HCT116 (cell line): ENCODE data around the gene MYO7B. TPM values are rescaled to one million over a fixed set of nuclear protein-coding genes. Genes with fewer than 3 reads are reported as not detected.

Source experiments
- ATAC-seq: fragments of 200-7000 bp; cut with Tn5 transposase; 2 replicates; pipeline ENCODE4 v1.9.1; 2020; ENCODE audit warnings: mild to moderate bottlenecking, moderate library complexity
- BruUV-seq: library from RNA; stranded (reverse); fragments of 400-500 nt; replicated peaks from 2 replicates; lab custom pipeline; 2021; lab: Mats Ljungman, UMichigan
- CTCF ChIA-PET: fragments of 300-600 bp; sonication (Branson Sonifier 250); formaldehyde crosslinking; loops from one replicate; lab custom pipeline; 2021; ENCODE audit warnings: antibody characterized with exemption; lab: Charles Lee
- POLR2A ChIA-PET: fragments of 300-600, 350-600 bp; sonication (Branson Sonifier 250); formaldehyde crosslinking; loops from one replicate; lab custom pipeline; 2021; ENCODE audit warnings: antibody characterized with exemption; lab: Charles Lee
- RAD21 ChIA-PET, 2 experiments: fragments of 300-600 bp; sonication (Branson Sonifier 250); formaldehyde crosslinking; loops; one replicate each; lab custom pipeline; 2023; ENCODE audit warnings: low total read pairs in 2 of 2; ENCODE audit not compliant: uncharacterized antibody in 2 of 2, unreplicated experiment in 2 of 2, low non-redundant PET in 1 of 2; lab: Charles Lee
- DNase-seq: peaks from one replicate; pipeline ENCODE4 v3.0.0-alpha.2; 2010; ENCODE audit warnings: low read depth, low spot score
- H2AFZ ChIP-seq: fragments of 200-600 bp; shearing (Covaris generic), sonication (generic); 2 replicates; pipeline ENCODE4 v1.6.1; 2017; ENCODE audit warnings: low read depth, mixed run types, mixed read lengths, antibody characterized with exemption, low read length; ENCODE audit not compliant: poor library complexity, severe bottlenecking
- H3K27ac ChIP-seq: 2 replicates; pipeline ENCODE4 v1.5.1; 2012; ENCODE audit warnings: low read depth, low read length
- H3K27me3 ChIP-seq: fragments of 200-600 bp; sonication (generic); 2 replicates; pipeline ENCODE4 v1.6.1; 2016; ENCODE audit warnings: mixed run types, low read length, mixed read lengths; ENCODE audit not compliant: insufficient read depth
- H3K36me3 ChIP-seq, 2 experiments: fragments of 200-500 bp in 1 of 2; fragments of 200-600 bp in 1 of 2; sonication (Bioruptor generic) in 1 of 2; sonication (generic) in 1 of 2; 2 replicates each; pipeline versions ENCODE4 v1.5.1 to v1.6.1; 2014 to 2016; ENCODE audit warnings: low read length in 2 of 2, inconsistent platforms in 1 of 2, mixed read lengths in 1 of 2, mixed run types in 1 of 2; ENCODE audit not compliant: insufficient read depth in 2 of 2, control insufficient read depth in 1 of 2
- H3K4me1 ChIP-seq, 2 experiments: fragments of 200-600 bp in 1 of 2; sonication (generic) in 1 of 2; 2 replicates each; pipeline versions ENCODE4 v1.5.1 to v1.6.1; 2012 to 2017; ENCODE audit warnings: low read length in 2 of 2, inconsistent platforms in 1 of 2, mild to moderate bottlenecking in 1 of 2, mixed read lengths in 1 of 2, mixed run types in 1 of 2, moderate library complexity in 1 of 2; ENCODE audit not compliant: insufficient read depth in 2 of 2, control insufficient read depth in 1 of 2
- H3K4me2 ChIP-seq: fragments of 200-600 bp; sonication (generic); 2 replicates; pipeline ENCODE4 v1.6.1; 2017; ENCODE audit warnings: mixed run types, low read length, mixed read lengths
- H3K4me3 ChIP-seq, 2 experiments: fragments of 200-600 bp in 1 of 2; sonication (generic) in 1 of 2; replicated peaks in 1 of 2; 2 replicates each; pipeline ENCODE4 v1.5.1; 2011 to 2016; ENCODE audit warnings: low read length in 2 of 2, control low read depth in 1 of 2, low read depth in 1 of 2, mild to moderate bottlenecking in 1 of 2, mixed read lengths in 1 of 2, mixed run types in 1 of 2
- H3K79me2 ChIP-seq: fragments of 200-600 bp; sonication (generic); 2 replicates; pipeline ENCODE4 v1.6.1; 2017; ENCODE audit warnings: mild to moderate bottlenecking, mixed run types, low read length, moderate library complexity, mixed read lengths; ENCODE audit not compliant: insufficient read depth
- H3K9ac ChIP-seq: fragments of 200-600 bp; sonication (generic); 2 replicates; pipeline ENCODE4 v1.6.1; 2016; ENCODE audit warnings: low read length, mixed read lengths
- H3K9me2 ChIP-seq: fragments of 200-600 bp; sonication (generic), shearing (Covaris generic); 2 replicates; pipeline ENCODE4 v1.6.1; 2017; ENCODE audit warnings: mixed run types, mild to moderate bottlenecking, moderate library complexity; ENCODE audit not compliant: insufficient read depth
- H3K9me3 ChIP-seq, 2 experiments: fragments of 200-500 bp in 1 of 2; fragments of 200-600 bp in 1 of 2; sonication (Bioruptor generic) in 1 of 2; sonication (generic) in 1 of 2; 2 replicates each; pipeline ENCODE4 v1.6.1; 2014 to 2017; ENCODE audit warnings: low read length in 2 of 2, mixed read lengths in 2 of 2, inconsistent platforms in 1 of 2, low read depth in 1 of 2, mild to moderate bottlenecking in 1 of 2, mixed run types in 1 of 2, moderate library complexity in 1 of 2; ENCODE audit not compliant: control insufficient read depth in 1 of 2, insufficient read depth in 1 of 2
- H4K20me1 ChIP-seq: fragments of 200-600 bp; sonication (generic), shearing (Covaris generic); 2 replicates; pipeline ENCODE4 v1.6.1; 2017; ENCODE audit warnings: mixed run types, mild to moderate bottlenecking, moderate library complexity; ENCODE audit not compliant: insufficient read depth
- CBX3 ChIP-seq: IDR thresholded peaks from 2 replicates; pipeline ENCODE4 v1.6.1; 2012; ENCODE audit warnings: low read depth
- EGR1 ChIP-seq: IDR thresholded peaks from 2 replicates; pipeline ENCODE4 v1.6.1; 2012; ENCODE audit warnings: low read depth
- ELF1 ChIP-seq: IDR thresholded peaks from 2 replicates; pipeline ENCODE4 v1.6.1; 2012; ENCODE audit warnings: low read depth, borderline replicate concordance
- EZH2 ChIP-seq: fragments of 200-600 bp; sonication (generic); IDR thresholded peaks from 2 replicates; pipeline ENCODE4 v1.6.1; 2017; ENCODE audit warnings: antibody characterized with exemption, mixed run types
- FOSL1 ChIP-seq: IDR thresholded peaks from 2 replicates; pipeline ENCODE4 v1.6.1; 2012; ENCODE audit warnings: low read depth
- JUND ChIP-seq: IDR thresholded peaks from 2 replicates; pipeline ENCODE4 v1.6.1; 2012
- POLR2A ChIP-seq: IDR thresholded peaks from 2 replicates; pipeline ENCODE4 v1.7.0; 2011; ENCODE audit warnings: borderline replicate concordance; ENCODE audit not compliant: insufficient read depth, insufficient read length; ENCODE audit errors: extremely low read depth
- RAD21 ChIP-seq: IDR thresholded peaks from 2 replicates; pipeline ENCODE4 v1.6.1; 2012; ENCODE audit warnings: low read depth, mild to moderate bottlenecking
- SIN3A ChIP-seq: IDR thresholded peaks from 2 replicates; pipeline ENCODE4 v1.6.1; 2012; ENCODE audit warnings: low read depth
- SRF ChIP-seq: IDR thresholded peaks from 2 replicates; pipeline ENCODE4 v1.6.1; 2012; ENCODE audit warnings: low read depth
- TCF7L2 ChIP-seq: IDR thresholded peaks from 2 replicates; pipeline ENCODE4 v1.7.0; 2011; ENCODE audit warnings: borderline replicate concordance, inconsistent platforms; ENCODE audit not compliant: insufficient read depth, insufficient read length; ENCODE audit errors: extremely low read depth
- YY1 ChIP-seq: IDR thresholded peaks from 2 replicates; pipeline ENCODE4 v1.6.1; 2011; ENCODE audit warnings: low read length, low read depth, moderate library complexity, mild to moderate bottlenecking; ENCODE audit not compliant: insufficient replicate concordance; ENCODE audit errors: extremely low read depth
- ZFX ChIP-seq: fragments of 450-650 bp; IDR thresholded peaks from 2 replicates; pipeline ENCODE4 v1.6.1; 2017
- intact Hi-C: fragments of 100-400 bp; cut with micrococcal nuclease; formaldehyde crosslinking; loops from 2 replicates; pipeline ENCODE4 v1.10.0; 2022
- total RNA-seq: library from RNA; stranded (reverse); gene quantifications from one replicate; pipeline ENCODE4 v1.2.1, GENCODE V29; 2021; ENCODE audit not compliant: unreplicated experiment
- TF ChIP-seq, protein P1 (sequence below): IDR thresholded peaks from 2 replicates; pipeline ENCODE4 v1.6.1; 2012
- TF ChIP-seq, protein P2 (sequence below): IDR thresholded peaks from 2 replicates; pipeline ENCODE4 v1.6.1; 2012; ENCODE audit warnings: low read depth
- TF ChIP-seq, protein P3 (sequence below): IDR thresholded peaks from 2 replicates; pipeline ENCODE4 v1.6.1; 2011; ENCODE audit warnings: mild to moderate bottlenecking, low read length, moderate library complexity; ENCODE audit not compliant: insufficient replicate concordance; ENCODE audit errors: extremely low read depth

MYO7B gene
- total RNA-seq, 1 experiment from 2014 or later: 0.07 TPM

DNA sequence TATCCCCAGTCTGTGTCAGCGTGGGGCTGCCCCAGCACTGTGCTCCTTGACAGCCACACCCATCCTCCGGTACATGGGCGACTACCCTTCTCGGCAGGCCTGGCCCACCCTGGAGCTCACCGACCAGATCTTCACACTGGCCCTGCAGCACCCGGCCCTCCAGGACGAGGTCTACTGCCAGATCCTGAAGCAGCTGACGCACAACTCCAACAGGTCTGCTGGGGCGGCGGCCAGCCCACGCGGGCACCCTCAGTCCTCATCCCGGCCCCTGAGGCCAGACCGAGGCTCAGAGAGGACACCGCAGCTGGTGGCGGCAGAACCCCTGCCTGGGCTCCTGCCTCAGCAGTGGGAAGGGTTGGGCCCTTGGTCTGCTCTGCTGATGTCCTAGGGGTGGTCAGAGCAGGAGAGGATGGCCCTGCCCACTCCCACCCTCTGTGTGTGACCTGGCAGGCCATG, 96.1 kb downstream of the MYO7B start (continued):
- TF ChIP-seq, protein P1, sequence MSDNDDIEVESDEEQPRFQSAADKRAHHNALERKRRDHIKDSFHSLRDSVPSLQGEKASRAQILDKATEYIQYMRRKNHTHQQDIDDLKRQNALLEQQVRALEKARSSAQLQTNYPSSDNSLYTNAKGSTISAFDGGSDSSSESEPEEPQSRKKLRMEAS: no peak
- TF ChIP-seq CBX3 (no peak), POLR2A (no peak), TCF7L2 (no peak), JUND (no peak), ELF1 (no peak), SIN3A (no peak)
- TF ChIP-seq, all 23 proteins: peak for 0

DNA sequence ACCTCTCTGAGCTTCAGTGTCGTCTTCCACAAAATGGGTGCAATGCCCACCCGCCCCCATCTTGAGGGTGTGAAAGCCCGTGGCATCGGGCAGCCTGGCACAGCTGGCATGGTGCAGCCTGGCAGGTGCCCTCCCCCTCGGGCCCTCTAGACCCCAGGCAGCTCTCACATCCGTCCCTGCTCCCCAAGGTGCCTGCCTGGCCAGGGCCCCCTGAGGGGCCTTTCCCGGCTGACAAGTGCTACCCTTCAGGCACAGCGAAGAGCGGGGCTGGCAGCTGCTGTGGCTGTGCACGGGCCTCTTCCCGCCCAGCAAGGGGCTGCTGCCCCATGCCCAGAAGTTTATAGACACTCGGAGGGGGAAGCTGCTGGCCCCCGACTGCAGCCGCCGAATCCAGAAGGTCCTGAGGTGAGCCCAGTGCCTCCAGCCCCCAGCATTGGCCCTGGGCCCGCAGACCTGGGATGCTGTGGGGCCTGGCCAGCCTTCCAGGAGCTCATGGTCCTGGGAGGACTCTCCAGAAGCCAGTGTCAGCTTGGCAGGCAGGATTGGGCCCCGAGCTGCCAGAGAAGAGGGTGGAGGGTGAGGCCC, 96.6 kb downstream of the MYO7B start:
- Histone ChIP-seq H3K36me3 (no peaks in the 10 kb centered on the region), H3K4me1 (peaks cover 0 to 1% of the 10 kb centered on the region in 2 experiments; a peak in 2 of 4 replicates), H3K79me2 (no peaks in the 10 kb centered on the region), H3K9ac (no peak overlapping the region), H3K4me2 (no peak overlapping the region), H4K20me1 (no peaks in the 10 kb centered on the region), H3K9me2 (no peaks in the 10 kb centered on the region), H2AFZ (no peak overlapping the region), H3K9me3 (no peaks in the 10 kb centered on the region), H3K27me3 (no peaks in the 10 kb centered on the region), H3K27ac (no peak overlapping the region), H3K4me3 (no peak overlapping the region)
- ChIA-PET RAD21 (no interaction called here), POLR2A (no interaction called here), CTCF (no interaction called here)
- TF ChIP-seq, protein P2, sequence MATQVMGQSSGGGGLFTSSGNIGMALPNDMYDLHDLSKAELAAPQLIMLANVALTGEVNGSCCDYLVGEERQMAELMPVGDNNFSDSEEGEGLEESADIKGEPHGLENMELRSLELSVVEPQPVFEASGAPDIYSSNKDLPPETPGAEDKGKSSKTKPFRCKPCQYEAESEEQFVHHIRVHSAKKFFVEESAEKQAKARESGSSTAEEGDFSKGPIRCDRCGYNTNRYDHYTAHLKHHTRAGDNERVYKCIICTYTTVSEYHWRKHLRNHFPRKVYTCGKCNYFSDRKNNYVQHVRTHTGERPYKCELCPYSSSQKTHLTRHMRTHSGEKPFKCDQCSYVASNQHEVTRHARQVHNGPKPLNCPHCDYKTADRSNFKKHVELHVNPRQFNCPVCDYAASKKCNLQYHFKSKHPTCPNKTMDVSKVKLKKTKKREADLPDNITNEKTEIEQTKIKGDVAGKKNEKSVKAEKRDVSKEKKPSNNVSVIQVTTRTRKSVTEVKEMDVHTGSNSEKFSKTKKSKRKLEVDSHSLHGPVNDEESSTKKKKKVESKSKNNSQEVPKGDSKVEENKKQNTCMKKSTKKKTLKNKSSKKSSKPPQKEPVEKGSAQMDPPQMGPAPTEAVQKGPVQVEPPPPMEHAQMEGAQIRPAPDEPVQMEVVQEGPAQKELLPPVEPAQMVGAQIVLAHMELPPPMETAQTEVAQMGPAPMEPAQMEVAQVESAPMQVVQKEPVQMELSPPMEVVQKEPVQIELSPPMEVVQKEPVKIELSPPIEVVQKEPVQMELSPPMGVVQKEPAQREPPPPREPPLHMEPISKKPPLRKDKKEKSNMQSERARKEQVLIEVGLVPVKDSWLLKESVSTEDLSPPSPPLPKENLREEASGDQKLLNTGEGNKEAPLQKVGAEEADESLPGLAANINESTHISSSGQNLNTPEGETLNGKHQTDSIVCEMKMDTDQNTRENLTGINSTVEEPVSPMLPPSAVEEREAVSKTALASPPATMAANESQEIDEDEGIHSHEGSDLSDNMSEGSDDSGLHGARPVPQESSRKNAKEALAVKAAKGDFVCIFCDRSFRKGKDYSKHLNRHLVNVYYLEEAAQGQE: no peak
- TF ChIP-seq RAD21 (no peak), FOSL1 (no peak), SRF (no peak), TCF7L2 (no peak), ZFX (no peak), YY1 (no peak), EGR1 (no peak), ELF1 (no peak), POLR2A (no peak), JUND (no peak), EZH2 (no peak)
- TF ChIP-seq, protein P1: no peak
- TF ChIP-seq, protein P3, sequence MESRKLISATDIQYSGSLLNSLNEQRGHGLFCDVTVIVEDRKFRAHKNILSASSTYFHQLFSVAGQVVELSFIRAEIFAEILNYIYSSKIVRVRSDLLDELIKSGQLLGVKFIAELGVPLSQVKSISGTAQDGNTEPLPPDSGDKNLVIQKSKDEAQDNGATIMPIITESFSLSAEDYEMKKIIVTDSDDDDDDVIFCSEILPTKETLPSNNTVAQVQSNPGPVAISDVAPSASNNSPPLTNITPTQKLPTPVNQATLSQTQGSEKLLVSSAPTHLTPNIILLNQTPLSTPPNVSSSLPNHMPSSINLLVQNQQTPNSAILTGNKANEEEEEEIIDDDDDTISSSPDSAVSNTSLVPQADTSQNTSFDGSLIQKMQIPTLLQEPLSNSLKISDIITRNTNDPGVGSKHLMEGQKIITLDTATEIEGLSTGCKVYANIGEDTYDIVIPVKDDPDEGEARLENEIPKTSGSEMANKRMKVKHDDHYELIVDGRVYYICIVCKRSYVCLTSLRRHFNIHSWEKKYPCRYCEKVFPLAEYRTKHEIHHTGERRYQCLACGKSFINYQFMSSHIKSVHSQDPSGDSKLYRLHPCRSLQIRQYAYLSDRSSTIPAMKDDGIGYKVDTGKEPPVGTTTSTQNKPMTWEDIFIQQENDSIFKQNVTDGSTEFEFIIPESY: no peak
- DNase-seq (no peak), ATAC-seq (no peak)
- BruUV-seq: no TSS peak
- intact Hi-C loops: no loop called here
